Raji (cell line): ENCODE results near the gene DHX9.

Experiments used
- POLR2A ChIP-seq: IDR thresholded peaks from 2 replicates; pipeline ENCODE4 v1.6.1; 2011; ENCODE audit warnings: low read depth, low read length, control low read depth; ENCODE audit not compliant: insufficient read depth

Gene DHX9

DNA sequence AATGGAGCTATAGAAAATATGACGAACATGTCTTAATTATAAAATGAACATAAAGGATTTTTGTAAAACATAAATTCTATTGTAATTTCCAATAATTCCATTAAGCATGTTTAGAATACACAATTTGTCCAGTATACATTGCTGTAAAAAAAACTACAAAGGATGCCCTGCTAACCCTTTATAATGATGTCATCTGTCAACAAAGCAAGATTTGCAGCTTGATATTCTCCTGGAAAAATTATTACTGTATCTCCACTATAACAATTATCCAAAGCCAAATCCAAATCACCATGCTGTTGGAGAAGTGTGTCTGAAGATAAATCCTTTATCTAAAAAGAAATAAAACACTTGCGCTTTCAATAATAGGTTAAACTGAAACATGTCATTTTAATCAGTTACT is 66.2 kb downstream of the DHX9 start:
- TF ChIP-seq POLR2A = no peak

GRCh38 chr1:182909578-182909977 is 70.4 kb downstream of the DHX9 start:
- TF ChIP-seq POLR2A = no peak

DNA sequence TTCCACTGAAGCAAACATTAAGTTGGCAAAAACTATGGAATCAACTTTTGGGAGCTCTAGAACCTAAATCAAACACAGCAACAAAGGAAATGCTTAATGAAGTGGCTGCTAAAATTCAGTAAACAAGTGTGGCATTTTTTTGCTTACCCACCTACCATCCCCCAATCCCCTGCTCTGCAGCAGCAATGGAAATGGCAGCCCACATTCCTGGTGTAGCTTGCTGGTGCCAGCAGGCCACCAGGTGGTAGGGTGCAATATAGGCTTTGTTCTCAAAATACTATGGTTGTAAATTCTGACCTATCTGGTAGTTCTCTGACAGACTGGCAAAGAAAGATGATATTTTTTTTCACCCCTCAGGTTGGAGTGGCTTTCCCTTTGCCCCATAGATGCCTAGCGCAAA is 71.0 kb downstream of the DHX9 start:
- no peak for TF ChIP-seq POLR2A

DNA sequence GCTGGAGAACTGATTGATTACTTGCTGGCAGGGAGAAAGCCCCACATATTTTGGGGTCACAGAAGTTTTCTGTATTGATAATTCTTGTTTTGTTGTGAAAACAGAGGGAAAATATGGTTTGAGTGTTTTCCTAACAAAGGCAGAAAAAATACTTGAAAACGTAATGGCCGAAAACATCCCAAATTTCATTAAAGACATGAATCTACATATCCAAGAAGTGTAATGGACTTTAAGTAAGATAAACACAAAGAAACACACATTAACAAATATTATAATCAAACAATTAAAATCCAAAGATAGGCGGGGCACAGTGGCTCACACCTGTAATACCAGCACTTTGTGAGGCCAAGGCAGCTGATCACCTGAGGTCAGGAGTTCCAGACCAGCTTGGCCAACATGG is 74.3 kb downstream of the DHX9 start:
- no peak for TF ChIP-seq POLR2A

- no peak for TF ChIP-seq POLR2A
Measured at GRCh38 chr1:182917378-182917777, 78.2 kb downstream of the DHX9 start.

GRCh38 chr1:182925661-182926060 is 86.5 kb downstream of the DHX9 start:
- no peak for TF ChIP-seq POLR2A

GRCh38 chr1:182927693-182928433 is 88.7 kb downstream of the DHX9 start:
- TF ChIP-seq POLR2A = no peak

DNA sequence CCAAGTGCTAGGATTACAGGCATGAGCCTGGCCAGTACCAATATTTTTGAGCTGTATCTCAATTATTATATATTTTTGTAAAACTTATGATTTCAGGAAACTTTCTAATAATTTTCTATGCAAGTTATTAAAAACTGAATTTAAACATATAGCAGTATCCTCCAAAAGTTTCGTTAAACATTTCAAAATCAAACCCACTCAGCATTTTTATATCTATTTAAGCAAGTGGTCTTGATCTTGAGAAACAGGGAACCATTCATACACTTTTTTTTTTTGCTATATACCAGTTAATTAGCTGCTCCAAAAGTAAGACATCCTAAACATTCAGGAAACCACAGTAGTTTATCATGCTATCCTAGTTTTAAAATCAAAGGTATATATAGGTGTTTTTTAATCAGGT is 91.8 kb downstream of the DHX9 start:
- no peak for TF ChIP-seq POLR2A

GRCh38 chr1:182935716-182936115 is 96.6 kb downstream of the DHX9 start:
- no peak for TF ChIP-seq POLR2A
